GM19193 (cell line): ENCODE results near the gene PLEKHG1.

Source experiments
- POLR2A ChIP-seq: IDR thresholded peaks from 4 replicates; pipeline ENCODE4 v1.6.1; 2011; ENCODE audit not compliant: insufficient read depth, insufficient read length; ENCODE audit errors: extremely low read depth

PLEKHG1 gene

DNA sequence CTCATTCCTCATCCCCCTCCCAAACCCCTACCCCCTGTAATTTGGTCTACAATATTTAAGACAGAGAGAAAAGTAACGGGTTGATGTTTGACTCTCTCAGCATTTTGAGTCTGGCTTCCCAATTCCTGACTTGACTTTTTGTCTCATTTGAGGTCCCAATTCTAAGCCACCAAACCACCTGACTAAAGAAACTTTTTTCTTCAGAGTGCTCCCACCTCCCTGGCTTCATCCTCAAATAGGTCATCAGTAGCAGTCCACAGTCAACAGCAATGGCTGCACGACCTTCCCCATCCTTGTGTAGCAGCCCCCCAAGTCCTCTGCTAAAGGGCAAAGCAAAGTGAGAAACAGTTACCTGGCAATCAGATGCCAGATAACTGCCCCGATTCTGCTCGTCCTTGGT lies 1.8 kb downstream of the PLEKHG1 start:
- TF ChIP-seq POLR2A = no peak

GRCh38 chr6:150603176-150603575 lies 3.5 kb downstream of the PLEKHG1 start:
- TF ChIP-seq POLR2A = no peak

- no peak for TF ChIP-seq POLR2A
These were observed 4.8 kb downstream of the PLEKHG1 start for GRCh38 chr6:150604467-150604866.

DNA sequence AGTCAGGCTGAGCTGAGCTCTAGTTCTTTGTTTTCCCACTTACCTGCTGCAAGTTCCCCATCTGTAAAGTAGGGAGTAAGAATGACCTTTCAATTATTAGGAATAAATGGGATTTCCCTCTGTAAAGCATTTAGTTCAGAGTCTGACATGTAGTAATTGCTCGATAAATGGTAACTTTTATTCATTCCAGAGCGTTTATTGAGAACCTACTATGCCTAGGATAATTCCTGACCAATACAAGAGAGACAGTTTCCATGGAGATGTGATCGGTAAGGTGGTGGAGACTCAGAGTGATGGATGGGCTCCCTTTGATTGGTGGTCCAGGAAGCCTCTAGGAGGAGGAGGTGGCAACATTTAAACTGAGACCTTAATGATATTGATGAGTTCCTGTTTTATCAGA lies 5.6 kb downstream of the PLEKHG1 start:
- no peak for TF ChIP-seq POLR2A

DNA sequence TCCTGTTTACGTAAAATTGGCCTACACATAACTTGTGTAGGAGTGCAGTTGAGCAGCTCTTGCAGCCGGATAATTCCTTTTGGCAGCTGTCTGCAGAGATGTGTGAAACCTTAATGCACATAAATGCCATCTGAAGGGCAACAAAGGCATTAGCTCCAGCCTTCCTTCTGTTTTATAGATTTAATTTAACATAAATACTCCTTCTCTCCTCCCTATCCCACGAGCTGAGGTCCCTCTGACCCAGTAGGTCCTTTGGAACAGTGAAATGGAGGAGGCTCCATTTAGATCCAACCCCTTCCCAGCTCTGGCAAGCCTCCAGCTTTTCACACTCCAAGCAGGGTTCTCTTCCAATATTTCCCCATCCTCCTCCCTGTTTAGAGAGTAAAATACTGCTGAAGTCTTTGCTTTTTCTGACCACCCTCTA lies 6.5 kb downstream of the PLEKHG1 start:
- TF ChIP-seq POLR2A = no peak

- TF ChIP-seq POLR2A = no peak
These were observed 7.1 kb downstream of the PLEKHG1 start for GRCh38 chr6:150606647-150607328.

GRCh38 chr6:150607329-150607650 lies 7.6 kb downstream of the PLEKHG1 start:
- no peak for TF ChIP-seq POLR2A

- TF ChIP-seq POLR2A = no peak
These were observed 10.9 kb downstream of the PLEKHG1 start for GRCh38 chr6:150610584-150610983.

- TF ChIP-seq POLR2A = no peak
These were observed 13.6 kb downstream of the PLEKHG1 start for GRCh38 chr6:150613269-150613668.

DNA sequence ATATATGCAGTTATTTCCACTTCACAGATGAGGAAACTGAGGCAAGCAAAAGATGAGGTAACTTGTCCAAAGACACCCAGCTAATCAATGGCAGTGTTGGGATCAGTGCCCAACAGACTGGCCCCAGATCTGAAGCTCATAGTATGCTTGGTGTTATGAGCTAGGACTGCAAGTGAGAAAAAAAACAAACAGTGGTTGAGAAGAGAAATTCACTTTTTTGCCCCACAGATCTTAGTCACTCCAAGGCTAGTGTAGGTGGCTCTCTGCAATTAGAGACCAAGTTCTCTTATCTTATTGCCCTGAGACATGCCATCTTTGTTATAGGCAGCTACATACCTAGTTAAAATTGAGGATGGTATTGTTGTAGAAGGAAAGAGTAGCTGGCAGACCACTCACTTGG lies 16.3 kb downstream of the PLEKHG1 start:
- TF ChIP-seq POLR2A = no peak

DNA sequence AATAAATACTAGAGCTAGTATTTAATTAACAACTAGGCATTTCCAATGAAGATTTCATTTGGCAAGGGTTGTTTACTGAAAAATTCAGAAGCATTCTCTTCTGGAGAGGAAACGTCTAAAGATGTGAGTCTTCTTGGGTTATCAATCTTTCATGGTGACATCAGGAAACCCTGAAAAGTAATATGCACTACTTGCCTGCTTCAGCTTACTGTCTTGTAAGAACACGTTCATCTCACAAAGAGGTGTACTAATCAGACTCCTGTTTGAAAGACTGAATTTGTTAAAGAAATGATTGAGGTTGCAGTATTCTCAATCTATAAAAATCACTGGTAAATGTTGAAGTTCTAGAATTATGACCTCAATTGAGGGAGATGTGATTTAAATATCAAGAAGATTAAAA lies 16.9 kb downstream of the PLEKHG1 start:
- no peak for TF ChIP-seq POLR2A

GRCh38 chr6:150617062-150617461 lies 17.4 kb downstream of the PLEKHG1 start:
- no peak for TF ChIP-seq POLR2A

DNA sequence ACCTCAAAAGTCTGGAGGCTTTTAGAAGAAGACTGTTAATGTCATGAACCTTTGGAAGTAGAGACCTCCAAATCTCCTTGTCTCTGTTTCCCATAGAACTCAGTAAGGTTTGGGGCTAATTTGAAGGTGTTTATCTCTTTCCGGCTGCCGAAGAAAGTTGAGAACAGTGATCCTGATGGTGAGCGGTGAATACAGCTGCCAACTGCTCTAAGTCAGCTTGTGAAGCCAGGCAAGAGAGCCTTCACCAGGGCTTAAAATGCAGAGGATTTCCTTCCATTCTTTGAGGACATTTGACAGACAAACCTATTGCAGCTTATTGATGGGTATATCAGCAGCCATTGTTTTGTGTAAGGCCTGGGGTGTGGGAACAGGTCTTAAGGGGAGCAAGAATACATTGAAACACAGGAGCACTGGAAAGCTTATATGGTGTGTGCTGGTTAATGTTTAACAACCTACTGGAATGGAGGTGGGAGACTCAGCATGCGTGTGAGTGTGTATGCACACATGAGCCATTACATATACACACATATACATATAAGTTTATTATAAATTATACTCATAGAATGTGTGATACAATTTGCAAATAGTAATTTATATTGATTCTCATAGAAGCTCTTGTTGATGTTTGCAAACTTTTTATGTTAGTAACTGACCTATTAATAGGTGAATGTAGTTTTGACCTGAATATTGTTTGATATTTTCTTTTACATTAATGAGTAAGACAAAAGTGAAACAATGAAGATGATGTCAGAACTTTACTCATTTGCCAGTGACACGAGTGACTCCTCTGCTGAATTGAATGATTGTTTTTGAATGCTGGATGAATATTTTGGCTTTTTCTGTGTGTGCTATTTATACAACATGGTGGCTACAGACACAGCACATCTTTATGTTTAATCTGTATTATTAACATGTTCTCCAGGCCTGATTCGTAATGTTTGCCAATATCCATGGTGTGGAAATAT lies 18.1 kb downstream of the PLEKHG1 start:
- TF ChIP-seq POLR2A = no peak

DNA sequence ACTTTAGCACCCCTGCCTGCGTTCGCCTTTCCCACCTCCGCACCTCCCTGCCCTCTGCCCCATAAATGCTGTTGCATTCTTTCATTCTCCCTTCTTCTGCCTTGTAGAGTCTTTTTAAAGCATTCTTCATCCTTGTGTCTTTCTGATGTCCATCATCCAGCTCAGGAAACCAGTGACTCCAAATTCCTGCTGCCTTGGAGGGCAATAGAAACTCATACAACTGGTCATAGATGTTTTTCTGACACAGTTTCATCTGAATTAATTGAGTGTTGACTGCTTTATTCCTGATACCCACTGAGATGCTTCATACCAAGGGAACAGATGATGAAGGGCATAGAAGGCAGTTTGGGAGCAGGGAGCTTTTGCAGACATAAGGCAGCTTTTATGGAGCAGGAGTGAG lies 19.6 kb downstream of the PLEKHG1 start:
- TF ChIP-seq POLR2A = no peak

DNA sequence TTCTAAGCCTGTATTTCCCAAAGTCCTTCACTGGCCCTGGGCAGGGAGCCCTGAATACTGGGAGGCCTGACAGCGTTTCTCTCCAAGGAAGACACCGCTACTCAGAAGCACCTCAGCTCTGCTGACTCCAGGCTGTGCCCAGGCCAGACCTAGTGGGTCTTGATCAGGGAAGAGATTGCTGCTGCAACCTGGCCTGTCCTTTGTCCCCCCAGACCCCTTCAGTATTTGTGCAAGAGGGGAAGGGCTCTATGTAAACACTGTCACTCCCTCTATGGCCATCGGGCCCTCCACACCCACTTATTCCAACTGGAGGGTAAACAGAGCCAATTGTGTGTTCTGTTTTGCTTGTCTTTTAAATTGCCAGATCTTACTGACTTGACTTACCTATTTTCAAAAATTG lies 20.6 kb downstream of the PLEKHG1 start:
- TF ChIP-seq POLR2A = no peak

DNA sequence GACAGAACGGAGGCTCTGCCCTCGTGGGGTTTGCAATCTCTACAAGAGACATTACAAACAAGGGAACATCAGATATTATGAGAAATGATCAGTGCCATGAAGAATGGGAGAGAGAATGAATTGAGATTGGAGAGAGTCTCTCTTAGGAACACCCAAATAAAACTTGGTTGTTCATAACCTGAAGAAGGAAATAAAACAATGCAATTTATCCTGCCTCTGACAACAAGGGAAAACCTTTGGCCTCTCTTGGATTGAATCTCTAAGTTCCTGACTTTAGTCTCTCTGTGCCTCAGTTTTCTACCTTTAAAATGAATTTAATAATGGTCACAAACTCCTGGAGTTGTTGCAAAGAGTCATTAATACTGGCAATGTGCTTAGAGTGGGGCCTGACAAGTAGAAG lies 21.1 kb downstream of the PLEKHG1 start:
- no peak for TF ChIP-seq POLR2A
